Skeletal muscle cell (primary cell): ENCODE measurements around the gene CFAP74.

Experiments
- DNase-seq: peaks from one replicate; pipeline ENCODE4 v3.0.0-alpha.2; 2010; ENCODE audit warnings: low read depth
- H3K4me3 ChIP-seq: 2 replicates; pipeline ENCODE4 v1.5.1; 2011; ENCODE audit warnings: low read depth, mild to moderate bottlenecking, control low read depth, low read length, moderate library complexity

Gene CFAP74

DNA sequence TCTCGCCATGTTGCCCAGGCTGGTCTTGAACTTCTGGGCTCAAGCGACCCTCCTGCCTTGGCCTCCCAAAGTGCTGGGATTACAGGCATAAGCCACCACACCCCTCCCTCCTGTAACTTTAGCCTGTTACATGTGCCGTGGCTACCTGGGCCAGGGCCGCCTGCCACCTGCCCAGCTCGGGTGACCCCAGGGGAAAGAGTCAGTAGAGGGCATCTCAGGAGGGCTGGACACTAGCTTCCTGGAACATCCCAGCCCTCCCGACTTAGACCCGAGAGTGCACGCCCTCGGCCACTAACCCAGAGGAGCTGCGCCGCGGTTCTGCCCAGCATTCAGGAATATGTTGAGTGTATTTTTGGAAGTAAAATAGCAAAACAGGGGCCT lies 44.1 kb downstream of the CFAP74 start:
- H3K4me3 ChIP-seq: no peak overlapping the region
- DNase-seq: no peak

GRCh38 chr1:1958071-1958541 lies 45.5 kb downstream of the CFAP74 start:
- no peak for DNase-seq
- no peak overlapping the region for H3K4me3 ChIP-seq

DNA sequence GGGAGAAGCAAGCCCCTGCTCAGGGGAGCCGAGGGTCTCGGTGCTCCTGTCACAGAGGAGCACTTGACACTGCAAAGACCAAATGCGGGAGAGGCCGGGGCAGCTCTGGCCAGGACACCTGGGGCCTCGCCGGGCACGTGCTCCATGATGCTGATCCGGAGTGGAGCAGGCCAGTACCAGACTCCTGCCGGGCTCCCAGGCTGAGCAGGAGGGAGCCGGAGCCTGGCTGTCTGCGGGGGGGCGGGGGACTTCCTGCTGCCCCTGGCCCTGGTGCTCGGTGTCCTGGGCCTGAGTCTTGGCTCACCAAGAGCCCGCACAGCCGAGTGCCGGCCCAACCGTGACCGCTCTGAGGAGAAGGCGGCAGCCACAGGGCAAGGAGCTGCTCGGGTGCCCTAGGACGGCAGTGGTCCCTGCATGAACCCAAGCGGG lies 46.0 kb downstream of the CFAP74 start:
- no peak overlapping the region for H3K4me3 ChIP-seq
- no peak for DNase-seq

DNA sequence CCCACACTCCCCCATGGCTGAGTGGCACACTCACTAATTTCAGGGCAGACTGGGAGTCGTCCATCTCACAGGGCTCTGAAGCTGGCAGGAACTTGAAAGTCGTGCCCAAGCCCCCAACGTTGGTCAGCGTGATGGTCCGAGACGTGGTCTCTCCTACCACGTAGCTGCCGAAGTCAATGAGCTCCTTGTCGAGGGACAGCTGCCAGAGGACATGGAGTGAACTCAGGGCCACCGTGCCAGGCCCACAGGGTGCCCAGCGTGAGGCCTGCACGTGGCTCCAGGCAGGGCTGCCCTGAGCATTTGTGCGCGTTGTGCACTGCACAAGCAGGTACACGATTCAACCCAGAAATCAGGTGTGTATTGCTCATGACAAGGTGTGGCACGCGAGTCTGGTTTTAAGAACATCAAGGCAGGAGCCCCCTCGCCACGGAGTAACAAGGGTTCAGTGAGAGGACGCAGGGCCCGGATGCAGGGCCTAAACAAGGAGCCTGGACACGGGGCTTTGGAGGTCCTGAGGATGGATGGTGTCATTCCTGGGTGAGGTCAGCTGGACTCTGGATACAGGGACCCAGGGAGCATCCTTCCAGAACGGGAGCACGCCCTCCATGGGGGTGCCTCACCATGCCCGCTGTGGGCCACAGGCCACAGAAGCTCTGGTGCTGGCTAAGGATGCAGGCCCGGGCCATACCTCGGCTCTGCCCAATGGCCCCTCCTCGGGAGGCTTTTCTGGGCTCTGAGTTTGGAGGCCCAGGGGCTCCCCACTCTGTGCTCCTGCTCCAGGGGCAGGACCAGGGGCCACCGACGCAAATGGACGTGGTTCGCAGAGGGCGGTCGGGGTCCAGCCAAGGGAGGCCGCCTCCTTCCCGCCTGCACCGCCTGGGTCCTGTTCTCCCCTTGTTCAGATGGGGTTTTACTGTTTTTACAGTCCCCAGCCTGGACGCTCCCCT lies 46.7 kb downstream of the CFAP74 start:
- H3K4me3 ChIP-seq: no peak overlapping the region
- no peak for DNase-seq

- DNase-seq: no peak
- no peak overlapping the region for H3K4me3 ChIP-seq
Observed at GRCh38 chr1:1956101-1956500, 47.5 kb downstream of the CFAP74 start.

DNA sequence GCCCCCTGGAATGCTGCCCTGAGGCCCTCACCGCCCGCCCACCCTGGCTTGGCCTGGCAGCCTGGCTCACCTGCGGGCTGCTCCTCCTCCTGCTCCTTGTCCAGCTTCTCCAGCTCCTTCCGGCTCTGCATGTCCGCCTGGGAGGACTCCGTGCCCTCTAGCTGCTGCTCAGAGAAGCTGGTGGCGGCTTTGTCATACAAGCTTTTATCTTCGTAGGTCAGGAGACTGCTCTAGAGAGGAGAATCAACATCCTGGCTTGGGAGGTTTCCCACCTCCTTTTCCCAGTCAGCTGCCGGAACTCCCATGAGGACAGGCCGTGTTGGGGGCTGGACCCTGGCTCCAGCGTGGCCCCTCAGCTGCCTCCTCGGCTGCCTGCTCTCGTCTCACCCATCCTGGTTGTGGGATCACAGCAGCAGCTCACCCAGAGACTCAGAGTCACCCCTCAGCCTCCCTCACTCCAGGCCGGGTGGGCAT lies 47.9 kb downstream of the CFAP74 start:
- H3K4me3 ChIP-seq: no peak overlapping the region
- DNase-seq: no peak

DNA sequence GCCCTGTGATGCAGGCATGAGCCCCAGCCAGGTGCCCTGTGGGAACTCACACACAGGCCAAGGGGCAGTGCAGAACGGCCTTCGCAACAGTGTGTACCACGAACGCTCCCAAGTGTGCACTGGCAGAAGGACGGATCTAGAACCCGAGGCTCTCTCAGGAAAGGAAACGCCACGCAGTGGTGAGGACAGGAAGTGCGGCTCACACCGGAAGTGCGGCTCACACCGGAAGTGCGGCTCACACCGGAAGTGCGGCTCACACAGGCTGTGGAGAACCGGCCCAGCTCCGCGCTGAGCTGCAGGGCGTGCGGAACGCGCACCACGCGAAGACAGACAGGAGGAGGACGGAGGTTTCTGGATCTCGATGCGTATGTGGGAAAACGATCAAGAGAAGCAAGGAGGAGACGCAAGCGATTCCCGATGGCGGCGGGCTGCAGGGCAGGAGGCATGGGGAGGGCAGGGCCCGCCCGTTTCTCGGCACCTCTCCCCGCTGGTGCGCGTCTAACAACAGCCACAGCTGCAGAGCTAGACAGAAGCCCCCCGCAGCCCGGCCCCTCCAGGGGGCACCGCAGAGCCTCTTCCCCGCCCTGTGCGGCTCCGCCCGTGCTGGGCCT lies 48.6 kb downstream of the CFAP74 start:
- H3K4me3 ChIP-seq: no peak overlapping the region
- DNase-seq: no peak

DNA sequence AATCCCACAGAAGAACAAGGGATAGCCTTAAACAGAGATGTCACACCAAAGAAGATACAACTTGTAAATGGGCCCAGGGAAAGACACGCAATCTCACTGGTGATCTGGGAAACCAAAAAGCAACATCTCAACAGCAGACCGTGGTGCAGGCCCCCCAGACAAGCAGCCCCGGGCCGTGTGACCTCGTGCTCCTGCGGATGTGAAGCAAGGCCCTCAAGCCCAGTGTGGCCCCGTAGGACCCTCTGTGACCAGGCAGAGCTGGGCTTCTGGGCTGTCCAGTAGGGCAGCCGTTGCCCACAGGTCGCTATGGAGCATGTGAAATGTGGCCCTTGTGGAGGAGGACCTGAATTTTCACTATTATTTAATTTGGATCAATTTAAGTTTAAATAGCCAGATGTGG lies 49.6 kb downstream of the CFAP74 start:
- H3K4me3 ChIP-seq: no peak overlapping the region
- DNase-seq: no peak

DNA sequence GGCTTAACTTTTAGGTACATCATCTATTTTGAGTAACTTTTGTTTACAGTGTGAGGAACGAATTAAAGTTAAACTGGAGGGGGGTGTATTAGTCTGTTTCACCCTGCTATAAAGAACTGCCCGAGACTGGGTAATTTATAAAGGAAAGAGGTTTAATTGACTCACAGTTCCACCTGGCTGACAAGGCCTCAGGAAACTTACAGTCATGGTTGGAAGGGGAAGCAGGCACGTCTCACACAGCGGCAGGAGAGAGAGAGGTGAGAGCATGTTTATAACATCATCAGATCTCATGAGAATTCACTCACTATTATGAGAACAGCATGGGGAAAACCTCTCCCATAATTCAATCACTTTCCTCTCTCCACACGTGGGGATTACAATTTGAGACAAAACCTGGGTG lies 52.6 kb downstream of the CFAP74 start:
- DNase-seq: no peak
- H3K4me3 ChIP-seq: no peak overlapping the region

- H3K4me3 ChIP-seq: no peak overlapping the region
- no peak for DNase-seq
Observed at GRCh38 chr1:1948783-1949182, 54.8 kb downstream of the CFAP74 start.

GRCh38 chr1:1947493-1947892 lies 56.1 kb downstream of the CFAP74 start:
- DNase-seq: no peak
- H3K4me3 ChIP-seq: no peak overlapping the region

DNA sequence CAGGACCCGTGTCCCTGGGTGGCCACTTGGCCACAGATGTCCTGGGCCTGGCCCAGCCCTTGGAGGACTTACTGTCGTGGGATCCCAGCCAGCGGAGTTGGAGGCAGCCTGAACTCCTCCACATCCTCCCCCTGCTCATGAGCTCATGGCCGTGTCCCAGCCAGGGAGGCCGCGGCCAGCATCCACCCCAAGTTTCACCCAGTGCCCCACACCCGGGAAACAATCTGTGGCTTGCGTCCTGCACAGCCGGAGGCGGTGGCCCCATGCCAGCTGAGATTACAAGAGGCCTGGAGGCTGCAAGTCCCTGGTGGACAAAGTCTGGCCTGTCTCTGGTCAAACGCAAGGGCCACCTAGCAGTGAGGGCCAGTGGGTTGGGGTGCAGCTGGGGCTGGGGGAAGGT lies 57.0 kb downstream of the CFAP74 start:
- H3K4me3 ChIP-seq: no peak overlapping the region
- no peak for DNase-seq

GRCh38 chr1:1945782-1946393 lies 57.7 kb downstream of the CFAP74 start:
- no peak for DNase-seq
- no peak overlapping the region for H3K4me3 ChIP-seq

- DNase-seq: no peak
- no peak overlapping the region for H3K4me3 ChIP-seq
Observed at GRCh38 chr1:1943834-1944570, 59.6 kb downstream of the CFAP74 start.

GRCh38 chr1:1942753-1943656 lies 60.6 kb downstream of the CFAP74 start:
- H3K4me3 ChIP-seq: no peak overlapping the region
- DNase-seq: no peak

GRCh38 chr1:1941868-1942752 lies 61.5 kb downstream of the CFAP74 start:
- DNase-seq: no peak
- no peak overlapping the region for H3K4me3 ChIP-seq

GRCh38 chr1:1941211-1941841 lies 62.3 kb downstream of the CFAP74 start:
- no peak overlapping the region for H3K4me3 ChIP-seq
- DNase-seq: no peak

DNA sequence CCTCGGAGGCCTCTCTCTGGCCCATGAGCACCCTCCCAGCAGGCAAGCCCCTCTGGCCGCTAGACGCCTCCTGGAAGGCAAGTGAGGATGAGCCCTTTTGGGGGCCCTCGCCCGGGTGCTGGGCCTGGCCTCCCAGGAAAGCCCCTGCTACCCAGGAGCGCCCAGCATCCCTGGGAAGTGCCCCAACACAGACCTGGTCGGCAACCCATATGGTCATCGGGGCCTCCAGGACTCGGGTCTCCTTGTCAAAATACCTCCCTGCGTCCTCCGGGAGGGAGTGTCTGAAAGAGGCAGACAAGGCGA lies 63.5 kb downstream of the CFAP74 start:
- H3K4me3 ChIP-seq: no peak overlapping the region

More for the DNA sequence above, 63.5 kb downstream of the CFAP74 start:
- no peak for DNase-seq
